PC-3 (cell line): ENCODE data around the gene RAB6B. TPM values are rescaled to one million over a fixed set of nuclear protein-coding genes. Genes with fewer than 3 reads are reported as not detected.

Experiments used
- ATAC-seq: fragments of 200-7000 bp; cut with Tn5 transposase; 2 replicates; pipeline ENCODE4 v1.9.1; 2020; ENCODE audit warnings: mild to moderate bottlenecking, moderate library complexity
- BruUV-seq: library from RNA; stranded (reverse); fragments of 400-500 nt; replicated peaks from 2 replicates; lab custom pipeline; 2021; lab: Mats Ljungman, UMichigan
- CTCF ChIA-PET: fragments of 300-600 bp; sonication (Branson Sonifier 250); formaldehyde crosslinking; loops from one replicate; lab custom pipeline; 2022; ENCODE audit warnings: antibody characterized with exemption; lab: Charles Lee
- POLR2A ChIA-PET: fragments of 300-600 bp; sonication (Branson Sonifier 250); formaldehyde crosslinking; loops from one replicate; lab custom pipeline; 2022; ENCODE audit warnings: antibody characterized with exemption; ENCODE audit not compliant: unreplicated experiment; lab: Charles Lee
- DNase-seq: peaks from one replicate; pipeline ENCODE4 v3.0.0-alpha.2; 2015
- H2AFZ ChIP-seq: fragments of 300-600 bp; sonication (generic); 2 replicates; pipeline ENCODE4 v1.6.0; 2016; ENCODE audit warnings: antibody characterized with exemption, low read length
- H3F3A ChIP-seq: fragments of 300-600 bp; sonication (generic); one replicate; pipeline ENCODE4 v1.6.0; 2017; ENCODE audit warnings: antibody characterized with exemption, low read length, control low read depth, mild to moderate bottlenecking; ENCODE audit not compliant: unreplicated experiment
- H3K27ac ChIP-seq: fragments of 300-600 bp; sonication (generic); 2 replicates; pipeline ENCODE4 v1.5.1; 2016; ENCODE audit warnings: mild to moderate bottlenecking, low read length
- H3K27me3 ChIP-seq: fragments of 300-600 bp; sonication (generic); 2 replicates; pipeline ENCODE4 v1.6.1; 2016; ENCODE audit warnings: low read length, mixed read lengths
- H3K36me3 ChIP-seq: fragments of 300-600 bp; sonication (generic); 2 replicates; pipeline ENCODE4 v1.6.1; 2016; ENCODE audit warnings: low read depth, mixed run types, low read length, mixed read lengths
- H3K4me1 ChIP-seq: fragments of 300-600 bp; sonication (generic); 2 replicates; pipeline ENCODE4 v1.5.1; 2016; ENCODE audit warnings: low read length; ENCODE audit not compliant: insufficient read depth
- H3K4me2 ChIP-seq: fragments of 300-600 bp; sonication (generic); 2 replicates; pipeline ENCODE4 v1.6.0; 2016; ENCODE audit warnings: low read length
- H3K4me3 ChIP-seq: fragments of 300-600 bp; sonication (generic); 2 replicates; pipeline ENCODE4 v1.5.1; 2016; ENCODE audit warnings: mild to moderate bottlenecking, low read length, mixed read lengths
- H3K79me2 ChIP-seq: fragments of 300-600 bp; sonication (generic); 2 replicates; pipeline ENCODE4 v1.6.1; 2017; ENCODE audit warnings: low read length, mixed read lengths
- H3K9ac ChIP-seq: fragments of 300-600 bp; sonication (generic); 2 replicates; pipeline ENCODE4 v1.6.0; 2016; ENCODE audit warnings: mild to moderate bottlenecking, low read length
- H3K9me2 ChIP-seq: fragments of 300-600 bp; sonication (generic); replicated peaks from 2 replicates; pipeline ENCODE4 v1.6.1; 2016; ENCODE audit warnings: mixed run types, low read length, mixed read lengths
- H3K9me3 ChIP-seq: fragments of 300-600 bp; sonication (generic); 2 replicates; pipeline ENCODE4 v1.6.1; 2016; ENCODE audit warnings: low read length, mixed read lengths
- H4K20me1 ChIP-seq: fragments of 300-600 bp; sonication (generic); 2 replicates; pipeline ENCODE4 v1.6.1; 2016; ENCODE audit warnings: low read length, mixed read lengths
- CTCF ChIP-seq: fragments of 300-600 bp; sonication (generic); conservative IDR thresholded peaks from 2 replicates; pipeline ENCODE4 v1.5.1; 2017; ENCODE audit warnings: antibody characterized with exemption, low read depth, mild to moderate bottlenecking, low read length
- EZH2 ChIP-seq: fragments of 300-600 bp; sonication (generic); IDR thresholded peaks from one replicate; pipeline ENCODE4 v1.6.1; 2017; ENCODE audit warnings: antibody characterized with exemption, mild to moderate bottlenecking, low read length; ENCODE audit not compliant: unreplicated experiment
- EZH2phosphoT487 ChIP-seq: fragments of 300-600 bp; sonication (generic); IDR thresholded peaks from 2 replicates; pipeline ENCODE4 v1.6.1; 2018; ENCODE audit warnings: mild to moderate bottlenecking, antibody characterized with exemption, low read length, borderline replicate concordance
- intact Hi-C: fragments of 100-400 bp; cut with micrococcal nuclease; formaldehyde crosslinking; loops from 2 replicates; pipeline ENCODE4 v1.9.0; 2023
- total RNA-seq: library from RNA; depleted of rRNA; stranded (reverse); fragments of >200 nt; gene quantifications from 2 replicates; pipeline ENCODE4 v1.2.3, GENCODE V29; 2014; rRNA removed

RAB6B gene
- total RNA-seq, 1 experiment from 2014 or later, result 0.22 TPM

GRCh38 chr3:133776794-133777438 is 118.8 kb downstream of the RAB6B start:
- POLR2A ChIA-PET, result no interaction called here
- Histone ChIP-seq H3K27ac (no peak overlapping the region), H3K9ac (no peak overlapping the region), H2AFZ (no peak overlapping the region), H3K36me3 (no peaks in the 10 kb centered on the region), H4K20me1 (no peaks in the 10 kb centered on the region), H3K79me2 (no peaks in the 10 kb centered on the region), H3K27me3 (0 out of 2 replicates have a peak, but pooled peaks cover 11% of the 10 kb centered on the region), H3K9me3 (no peaks in the 10 kb centered on the region), H3K4me2 (no peak overlapping the region), H3K9me2 (no peaks in the 10 kb centered on the region), H3K4me3 (no peak overlapping the region), H3F3A (no peaks in the 10 kb centered on the region), H3K4me1 (no peaks in the 10 kb centered on the region)
- ATAC-seq, result no peak
- no peak for DNase-seq
- TF ChIP-seq EZH2, result no peak
- no peak for TF ChIP-seq EZH2phosphoT487
- TF ChIP-seq CTCF, result no peak
- intact Hi-C loops, result no loop called here
- no TSS peak for BruUV-seq
- CTCF ChIA-PET, result no interaction called here

- H3K27ac ChIP-seq, result no peak overlapping the region
- H3K4me3 ChIP-seq, result no peak overlapping the region
- H3K9ac ChIP-seq, result no peak overlapping the region
- ATAC-seq (no peak), DNase-seq (no peak)
- no peaks in the 10 kb centered on the region for H3K4me1 ChIP-seq
- no TSS peak for BruUV-seq
- H3K36me3 ChIP-seq, result no peaks in the 10 kb centered on the region
- no peaks in the 10 kb centered on the region for H4K20me1 ChIP-seq
- intact Hi-C loops, result no loop called here
- H3K4me2 ChIP-seq, result no peak overlapping the region
- no peak overlapping the region for H2AFZ ChIP-seq
- no peaks in the 10 kb centered on the region for H3K9me3 ChIP-seq
- no peaks in the 10 kb centered on the region for H3K9me2 ChIP-seq
- ChIA-PET POLR2A (no interaction called here), CTCF (no interaction called here)
- H3K27me3 ChIP-seq, result 0 out of 2 replicates have a peak, but pooled peaks cover 11% of the 10 kb centered on the region
- TF ChIP-seq EZH2phosphoT487, result no peak
- H3F3A ChIP-seq, result no peaks in the 10 kb centered on the region
- no peaks in the 10 kb centered on the region for H3K79me2 ChIP-seq
Measured at GRCh38 chr3:133775835-133776234, 119.8 kb downstream of the RAB6B start.

DNA sequence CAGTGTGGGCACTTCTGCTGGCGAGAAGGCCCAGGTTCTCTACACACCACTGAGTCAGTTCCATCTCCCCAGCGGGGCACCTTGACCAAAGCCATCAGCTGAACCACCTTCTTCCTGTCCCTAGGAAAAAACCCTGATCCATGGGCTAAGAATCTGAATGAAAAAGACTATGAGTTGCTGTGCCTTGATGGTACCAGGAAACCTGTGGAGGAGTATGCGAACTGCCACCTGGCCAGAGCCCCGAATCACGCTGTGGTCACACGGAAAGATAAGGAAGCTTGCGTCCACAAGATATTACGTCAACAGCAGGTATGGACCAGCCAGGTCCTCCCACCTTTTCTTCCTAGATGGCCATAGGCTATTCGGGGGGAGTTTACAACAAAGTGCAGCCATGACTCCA is 120.4 kb downstream of the RAB6B start:
- H3K9me3 ChIP-seq, result no peaks in the 10 kb centered on the region
- ChIA-PET CTCF (no interaction called here), POLR2A (no interaction called here)
- no peak for DNase-seq
- H2AFZ ChIP-seq, result no peak overlapping the region
- 0 out of 2 replicates have a peak, but pooled peaks cover 11% of the 10 kb centered on the region for H3K27me3 ChIP-seq
- H3K4me1 ChIP-seq, result no peaks in the 10 kb centered on the region
- ATAC-seq, result no peak
- BruUV-seq, result no TSS peak
- no peak overlapping the region for H3K4me3 ChIP-seq
- H3K9me2 ChIP-seq, result no peaks in the 10 kb centered on the region
- no peaks in the 10 kb centered on the region for H4K20me1 ChIP-seq
- intact Hi-C loops, result no loop called here
- H3K79me2 ChIP-seq, result no peaks in the 10 kb centered on the region
- no peak overlapping the region for H3K27ac ChIP-seq
- H3K4me2 ChIP-seq, result no peak overlapping the region
- no peaks in the 10 kb centered on the region for H3K36me3 ChIP-seq
- H3K9ac ChIP-seq, result no peak overlapping the region
- TF ChIP-seq EZH2, result no peak
- no peak for TF ChIP-seq CTCF
- TF ChIP-seq EZH2phosphoT487, result no peak
- no peaks in the 10 kb centered on the region for H3F3A ChIP-seq

Other genes with a start within 250 kb of the RAB6B start
- 29.0 and 42.4 TPM in 2 replicates for gene TOPBP1, start 233.9 kb downstream of the RAB6B start, total RNA-seq
- gene TF, start 149.5 kb downstream of the RAB6B start, total RNA-seq, result not detected in 2 replicates
- gene SRPRB, start 90.1 kb downstream of the RAB6B start, total RNA-seq, result 41.1 and 43.4 TPM in 2 replicates
- not detected in 2 replicates for gene SLCO2A1, start 134.0 kb upstream of the RAB6B start, total RNA-seq